Mesendoderm (in vitro differentiated cells): ENCODE results near the gene SUSD3.
A peak's percentile ranks its signal among the peaks of the same experiment; 100 is the strongest.

Experiments
- DNase-seq: peaks from one replicate; pipeline ENCODE4 v3.0.0; 2013
- H2AK5ac ChIP-seq: 2 replicates; pipeline ENCODE4 v1.6.1; 2013; ENCODE audit warnings: low read length, inconsistent platforms
- H2BK120ac ChIP-seq: 2 replicates; pipeline ENCODE4 v1.6.1; 2013; ENCODE audit warnings: low read depth, mild to moderate bottlenecking, low read length, moderate library complexity, mixed read lengths
- H2BK15ac ChIP-seq: replicated peaks from 2 replicates; pipeline ENCODE4 v1.6.1; 2013; ENCODE audit warnings: low read depth, mild to moderate bottlenecking, moderate library complexity
- H2BK5ac ChIP-seq: 2 replicates; pipeline ENCODE4 v1.6.1; 2013; ENCODE audit warnings: low read length, inconsistent platforms
- H3K18ac ChIP-seq: 2 replicates; pipeline ENCODE4 v1.6.1; 2013; ENCODE audit warnings: mild to moderate bottlenecking, low read length, mixed read lengths
- H3K23ac ChIP-seq: one replicate; pipeline ENCODE4 v1.6.1; 2013; ENCODE audit warnings: low read length
- H3K27ac ChIP-seq: 2 replicates; pipeline ENCODE4 v1.5.1; 2013; ENCODE audit warnings: low read depth, mild to moderate bottlenecking, inconsistent platforms, low read length, moderate library complexity
- H3K27me3 ChIP-seq: 2 replicates; pipeline ENCODE4 v1.6.1; 2013; ENCODE audit warnings: low read length, control low read depth, mild to moderate bottlenecking, inconsistent platforms; ENCODE audit not compliant: insufficient read depth, poor library complexity
- H3K36me3 ChIP-seq: 2 replicates; pipeline ENCODE4 v1.6.1; 2013; ENCODE audit warnings: low read length, inconsistent platforms; ENCODE audit not compliant: control insufficient read depth, insufficient read depth
- H3K4ac ChIP-seq: one replicate; pipeline ENCODE4 v1.6.1; 2013; ENCODE audit warnings: low read depth, mild to moderate bottlenecking, low read length, moderate library complexity
- H3K4me1 ChIP-seq: 2 replicates; pipeline ENCODE4 v1.6.1; 2013; ENCODE audit warnings: low read depth, low read length, inconsistent platforms; ENCODE audit not compliant: control insufficient read depth
- H3K4me2 ChIP-seq: 2 replicates; pipeline ENCODE4 v1.6.1; 2013; ENCODE audit warnings: low read length
- H3K4me3 ChIP-seq: 2 replicates; pipeline ENCODE4 v1.5.1; 2013; ENCODE audit warnings: mild to moderate bottlenecking, low read length
- H3K56ac ChIP-seq: one replicate; pipeline ENCODE4 v1.6.1; 2013; ENCODE audit warnings: low read length
- H3K79me1 ChIP-seq: 2 replicates; pipeline ENCODE4 v1.6.1; 2013; ENCODE audit warnings: low read length, inconsistent platforms
- H3K79me2 ChIP-seq: 2 replicates; pipeline ENCODE4 v1.6.1; 2013; ENCODE audit warnings: mild to moderate bottlenecking, low read length; ENCODE audit not compliant: control insufficient read depth, insufficient read depth
- H3K9ac ChIP-seq: 2 replicates; pipeline ENCODE4 v1.6.1; 2013; ENCODE audit warnings: low read length, inconsistent platforms
- H4K5ac ChIP-seq: one replicate; pipeline ENCODE4 v1.6.1; 2013; ENCODE audit warnings: low read length
- H4K8ac ChIP-seq: one replicate; pipeline ENCODE4 v1.6.1; 2013; ENCODE audit warnings: low read depth, mild to moderate bottlenecking, control low read depth, low read length, moderate library complexity
- WGBS: extraction: QIAGEN DNeasy Blood & Tissue Kit; methylation state at CpG from one replicate; pipeline ENCODE4 v1.1.7; 2013; ENCODE audit warnings: low lambda C conversion rate, missing lambda C conversion rate; ENCODE audit not compliant: insufficient coverage; ENCODE audit errors: extremely low coverage; 5-methylcytosine and 5-hydroxymethylcytosine counted together

The SUSD3 gene

DNA sequence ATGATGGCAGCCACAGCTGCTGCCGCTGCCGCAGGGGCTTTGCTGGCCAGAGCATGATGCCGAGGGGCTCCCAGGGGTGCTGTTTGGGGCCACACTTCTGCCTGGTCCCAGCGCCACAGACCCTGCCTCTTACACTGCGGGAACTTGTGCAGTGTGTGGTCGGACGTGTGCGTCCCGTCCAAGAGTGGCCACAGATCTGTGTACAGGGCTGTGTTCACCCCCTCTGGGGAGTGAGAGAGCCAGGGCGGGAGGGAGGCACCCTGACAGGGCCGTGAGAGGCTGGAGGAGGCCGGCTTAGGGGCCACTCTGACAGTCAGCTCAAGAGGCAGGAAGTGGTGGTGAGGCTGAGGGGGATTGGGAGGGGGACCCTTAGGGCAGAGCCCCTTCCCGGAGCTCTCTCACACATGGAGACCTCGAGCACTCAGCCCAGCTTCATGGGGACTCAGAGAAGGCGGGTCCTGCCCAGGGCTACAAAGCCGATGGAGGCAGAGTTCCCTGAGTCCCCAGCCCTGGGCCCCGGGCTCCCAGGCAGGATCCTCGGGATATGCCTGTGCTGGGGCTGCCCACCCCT is 24.4 kb downstream of the SUSD3 start:
- Histone ChIP-seq H2BK120ac (no peak overlapping the region), H3K9ac (no peak overlapping the region), H4K8ac (no peak overlapping the region), H3K56ac (peak overlapping the region; percentile 25), H3K36me3 (no peaks in the 10 kb centered on the region), H3K4me3 (no peak overlapping the region), H3K4me2 (no peak overlapping the region), H2BK5ac (no peak overlapping the region), H3K23ac (no peak overlapping the region), H3K79me2 (no peaks in the 10 kb centered on the region), H4K5ac (no peak overlapping the region), H2BK15ac (no peak overlapping the region), H2AK5ac (no peak overlapping the region), H3K4me1 (no peaks in the 10 kb centered on the region), H3K18ac (no peak overlapping the region), H3K4ac (no peak overlapping the region), H3K79me1 (no peaks in the 10 kb centered on the region), H3K27me3 (no peaks in the 10 kb centered on the region), H3K27ac (no peak overlapping the region)
- no peak for DNase-seq
- no CpG with 5 or more reads among the region's 18 CpGs for WGBS

- Histone ChIP-seq H3K4me3 (no peak overlapping the region), H3K4me2 (no peak overlapping the region), H3K56ac (no peak overlapping the region), H3K4ac (no peak overlapping the region), H3K36me3 (no peaks in the 10 kb centered on the region), H2AK5ac (no peak overlapping the region), H4K5ac (no peak overlapping the region), H3K4me1 (no peaks in the 10 kb centered on the region), H4K8ac (no peak overlapping the region), H3K79me2 (no peaks in the 10 kb centered on the region), H3K23ac (no peak overlapping the region), H2BK5ac (no peak overlapping the region), H3K27ac (no peak overlapping the region), H3K79me1 (no peaks in the 10 kb centered on the region), H2BK120ac (no peak overlapping the region), H2BK15ac (no peak overlapping the region), H3K9ac (no peak overlapping the region), H3K18ac (no peak overlapping the region), H3K27me3 (no peaks in the 10 kb centered on the region)
- WGBS, result no CpG with 5 or more reads among the region's 8 CpGs
- no peak for DNase-seq
Observed at GRCh38 chr9:93083592-93084470, 25.3 kb downstream of the SUSD3 start.

DNA sequence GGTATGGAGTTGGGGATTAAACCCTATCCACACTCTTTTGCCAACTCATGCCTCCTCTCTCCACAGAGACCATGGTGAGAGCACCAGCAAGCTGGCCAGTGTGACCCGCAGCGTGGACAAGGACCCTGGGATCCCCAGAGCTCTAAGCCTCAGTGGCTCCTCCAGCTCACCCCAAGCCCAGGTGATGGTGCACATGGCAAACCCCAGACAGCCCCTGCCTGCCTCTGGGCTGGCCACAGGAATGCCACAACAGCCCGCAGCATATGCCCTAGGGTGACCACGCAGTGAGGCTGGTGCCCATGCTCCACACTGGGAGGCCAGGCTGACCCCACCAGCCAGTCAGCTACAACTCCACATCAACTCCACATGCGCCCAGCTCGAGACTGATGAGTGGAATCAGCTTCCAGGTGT is 26.0 kb downstream of the SUSD3 start:
- WGBS, result no CpG with 5 or more reads among the region's 6 CpGs
- no peak overlapping the region for H4K8ac ChIP-seq

GRCh38 chr9:93085676-93086075 is 27.2 kb downstream of the SUSD3 start:
- Histone ChIP-seq H3K4me3 (no peak overlapping the region), H3K27ac (no peak overlapping the region), H3K18ac (no peak overlapping the region), H3K56ac (no peak overlapping the region), H3K4me1 (no peaks in the 10 kb centered on the region), H2BK120ac (no peak overlapping the region), H4K8ac (no peak overlapping the region), H3K4ac (no peak overlapping the region), H3K27me3 (no peaks in the 10 kb centered on the region), H3K9ac (no peak overlapping the region), H2AK5ac (no peak overlapping the region), H2BK5ac (no peak overlapping the region), H3K4me2 (no peak overlapping the region), H3K79me1 (no peaks in the 10 kb centered on the region), H3K79me2 (no peaks in the 10 kb centered on the region), H4K5ac (no peak overlapping the region), H3K23ac (no peak overlapping the region), H2BK15ac (no peak overlapping the region), H3K36me3 (no peaks in the 10 kb centered on the region)
- no peak for DNase-seq
- WGBS, result no CpG with 5 or more reads among the region's 4 CpGs

More for the DNA sequence above, 26.0 kb downstream of the SUSD3 start:
- Histone ChIP-seq H3K4me3 (no peak overlapping the region), H4K5ac (no peak overlapping the region), H3K18ac (no peak overlapping the region), H3K4ac (no peak overlapping the region), H3K4me1 (no peaks in the 10 kb centered on the region), H2AK5ac (no peak overlapping the region), H3K23ac (no peak overlapping the region), H2BK15ac (no peak overlapping the region), H3K79me2 (no peaks in the 10 kb centered on the region), H3K9ac (no peak overlapping the region), H2BK120ac (no peak overlapping the region), H3K56ac (no peak overlapping the region), H3K27me3 (no peaks in the 10 kb centered on the region), H3K36me3 (no peaks in the 10 kb centered on the region), H3K27ac (no peak overlapping the region), H2BK5ac (no peak overlapping the region), H3K4me2 (no peak overlapping the region), H3K79me1 (no peaks in the 10 kb centered on the region)
- DNase-seq, result no peak

DNA sequence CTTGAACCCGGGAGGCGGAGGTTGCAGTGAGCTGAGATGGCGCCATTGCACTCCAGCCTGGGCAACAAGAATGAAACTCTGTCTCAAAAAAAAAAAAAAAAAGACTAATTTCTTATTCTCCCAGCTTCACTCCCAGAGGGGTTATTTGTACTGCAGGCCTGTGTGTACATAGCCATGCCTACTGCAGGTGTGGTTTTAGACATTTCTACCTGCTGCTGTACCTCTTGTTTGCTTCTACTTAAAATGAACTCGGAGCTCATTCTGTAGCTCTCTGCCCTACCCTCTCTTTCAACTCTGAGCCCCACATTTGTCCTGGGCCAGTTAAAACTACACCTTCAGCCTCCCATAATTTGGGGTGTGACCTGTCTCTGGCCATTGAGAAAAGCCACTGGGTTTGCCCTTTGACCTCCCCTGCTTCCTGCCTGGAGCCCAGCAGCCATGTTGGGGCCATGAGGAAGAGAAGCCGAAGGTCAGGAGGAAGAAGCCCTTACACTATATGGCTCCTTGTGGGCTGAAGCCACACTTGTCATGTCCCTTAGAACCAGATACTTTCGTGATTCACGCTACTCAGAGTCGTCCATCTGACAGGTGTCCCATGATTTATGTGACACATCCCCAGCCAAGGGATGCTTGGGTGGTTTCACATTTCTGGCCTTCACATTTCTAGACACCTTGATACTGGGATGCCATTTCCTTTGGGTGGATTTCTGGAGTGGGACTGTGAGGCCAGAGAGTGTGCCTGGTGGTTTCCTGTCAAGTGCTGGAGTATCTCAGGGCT is 28.1 kb downstream of the SUSD3 start:
- H3K4me3 ChIP-seq, result no peak overlapping the region
- no peak overlapping the region for H3K9ac ChIP-seq
- WGBS, result no CpG with 5 or more reads among the region's 8 CpGs
- no peak overlapping the region for H3K23ac ChIP-seq
- H2BK120ac ChIP-seq, result no peak overlapping the region
- no peak overlapping the region for H3K27ac ChIP-seq
- no peak overlapping the region for H2BK5ac ChIP-seq
- no peak overlapping the region for H3K18ac ChIP-seq
- H2AK5ac ChIP-seq, result no peak overlapping the region
- no peaks in the 10 kb centered on the region for H3K79me1 ChIP-seq
- no peak overlapping the region for H3K56ac ChIP-seq
- no peaks in the 10 kb centered on the region for H3K79me2 ChIP-seq
- H3K27me3 ChIP-seq, result no peaks in the 10 kb centered on the region
- no peak overlapping the region for H4K8ac ChIP-seq
- H2BK15ac ChIP-seq, result no peak overlapping the region
- no peak overlapping the region for H3K4me2 ChIP-seq
- no peak for DNase-seq
- no peak overlapping the region for H3K4ac ChIP-seq
- H3K36me3 ChIP-seq, result no peaks in the 10 kb centered on the region
- no peaks in the 10 kb centered on the region for H3K4me1 ChIP-seq
- no peak overlapping the region for H4K5ac ChIP-seq
